AG10803 (cell line): ENCODE data around the gene EHBP1.

Experiments used
- DNase-seq: peaks from one replicate; pipeline ENCODE4 v3.0.0; 2010; ENCODE audit warnings: low read depth
- H3K4me3 ChIP-seq: 2 replicates; pipeline ENCODE4 v1.5.1; 2011; ENCODE audit warnings: mild to moderate bottlenecking, low read length, control low read depth
- CTCF ChIP-seq: conservative IDR thresholded peaks from 2 replicates; pipeline ENCODE4 v1.5.1; 2011; ENCODE audit warnings: mild to moderate bottlenecking, low read length, control low read depth, inconsistent platforms

The EHBP1 gene

GRCh38 chr2:63040586-63040985 is 335.1 kb downstream of the EHBP1 start:
- no peak for DNase-seq
- no peak for TF ChIP-seq CTCF
- H3K4me3 ChIP-seq, result no peak overlapping the region

DNA sequence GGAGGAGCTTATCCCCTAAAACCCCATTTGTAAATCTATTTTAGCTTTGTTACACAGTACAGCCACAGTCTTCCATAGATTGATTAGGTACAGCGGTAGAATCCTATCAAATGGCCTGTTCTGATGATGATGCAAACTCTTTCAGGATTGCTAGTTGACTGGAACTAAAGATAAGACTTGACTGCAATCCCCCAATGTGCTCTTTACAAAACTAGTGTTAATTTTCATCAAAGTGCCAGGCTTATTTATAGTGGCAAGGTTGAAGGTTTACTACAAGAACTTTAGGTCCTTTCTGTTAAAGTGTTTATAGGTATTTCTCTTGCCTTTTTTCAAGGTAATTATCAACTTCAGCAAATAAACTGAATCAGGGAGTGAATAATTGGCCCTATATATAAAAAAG is 336.1 kb downstream of the EHBP1 start:
- TF ChIP-seq CTCF, result no peak
- DNase-seq, result no peak
- H3K4me3 ChIP-seq, result no peak overlapping the region

- DNase-seq, result no peak
- no peak for TF ChIP-seq CTCF
- no peak overlapping the region for H3K4me3 ChIP-seq
Observed at GRCh38 chr2:63044362-63045327, 339.1 kb downstream of the EHBP1 start.

GRCh38 chr2:63046552-63046951 is 341.0 kb downstream of the EHBP1 start:
- H3K4me3 ChIP-seq, result no peak overlapping the region
- no peak for TF ChIP-seq CTCF
- no peak for DNase-seq

GRCh38 chr2:63046961-63047320 is 341.4 kb downstream of the EHBP1 start:
- TF ChIP-seq CTCF, result no peak
- no peak overlapping the region for H3K4me3 ChIP-seq
- no peak for DNase-seq

DNA sequence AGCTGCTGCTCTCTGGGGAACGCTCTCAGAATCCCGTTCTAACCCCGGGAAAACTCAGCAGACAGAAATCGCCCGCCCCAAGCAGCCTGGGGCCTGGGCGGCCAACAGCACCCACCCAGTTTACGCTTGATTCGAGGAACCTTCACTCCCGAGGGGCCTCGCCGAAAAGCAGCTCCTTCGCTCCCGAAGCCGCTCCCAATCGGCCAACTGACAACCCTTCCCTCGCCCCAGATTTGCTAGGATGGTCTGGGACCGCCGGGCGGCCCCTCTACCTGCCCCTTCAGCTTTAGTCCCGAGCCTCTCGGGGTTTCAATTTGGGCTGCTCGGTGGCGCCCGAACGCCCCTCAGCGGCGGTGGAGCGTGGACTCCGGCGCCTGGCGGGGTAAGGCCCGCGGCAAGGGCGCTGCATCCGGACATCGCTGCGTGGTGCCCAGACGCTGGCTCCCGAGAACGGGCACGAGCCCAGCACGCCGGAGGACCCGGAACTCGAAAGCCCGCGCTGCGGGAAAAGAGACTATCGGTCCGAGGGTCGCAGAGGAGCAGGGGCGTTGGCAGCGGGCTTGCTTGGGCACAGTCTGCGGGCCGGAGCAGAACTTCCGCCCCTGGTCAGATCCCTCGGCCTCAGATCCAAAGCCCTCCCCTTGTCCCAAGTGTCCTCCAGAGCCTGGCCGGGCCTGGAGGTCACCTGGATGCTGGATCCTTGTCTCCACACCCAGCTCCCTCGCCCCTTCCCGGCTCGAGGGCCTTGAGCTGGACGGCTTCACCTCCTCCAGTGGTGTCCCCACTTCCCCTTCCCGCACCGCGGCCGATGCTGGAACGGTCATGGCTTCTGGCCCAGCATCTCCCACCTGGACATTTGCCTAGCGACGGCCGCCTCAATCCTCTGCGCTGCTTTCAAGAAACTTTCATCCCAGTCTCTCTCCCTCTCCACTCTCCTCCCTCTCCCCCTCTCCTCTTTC is 342.1 kb downstream of the EHBP1 start:
- no peak overlapping the region for H3K4me3 ChIP-seq
- no peak for DNase-seq
- TF ChIP-seq CTCF, result no peak
